IMR-90 (cell line): ENCODE results near the gene ADORA2A. TPM values are rescaled to one million over a fixed set of nuclear protein-coding genes. Genes with fewer than 3 reads are reported as not detected.

Experiments used
- ATAC-seq: fragments of 200-7000 bp; cut with Tn5 transposase; 2 replicates; pipeline ENCODE4 v1.9.1; 2020; ENCODE audit warnings: low read depth, mild to moderate bottlenecking, moderate library complexity
- BruUV-seq: library from RNA; stranded (reverse); fragments of 400-500 nt; replicated peaks from 2 replicates; lab custom pipeline; 2021; lab: Mats Ljungman, UMichigan
- CTCF ChIA-PET: fragments of 300-600 bp; formaldehyde crosslinking; extraction: SDS; loops from one replicate; lab custom pipeline; 2021; ENCODE audit warnings: antibody characterized with exemption; lab: Yijun Ruan, JAX
- POLR2A ChIA-PET: fragments of 300-600 bp; sonication (Branson Sonifier 250); formaldehyde crosslinking; loops from one replicate; lab custom pipeline; 2022; ENCODE audit warnings: antibody characterized with exemption; ENCODE audit not compliant: unreplicated experiment; lab: Charles Lee
- DNase-seq: peaks from one replicate; pipeline ENCODE4 v3.0.0; 2013
- H2AFZ ChIP-seq: replicated peaks from 2 replicates; pipeline ENCODE3; 2013; ENCODE audit warnings: low read length, mild to moderate bottlenecking; ENCODE audit not compliant: poor library complexity
- H2AK5ac ChIP-seq: 2 replicates; pipeline ENCODE4 v1.6.1; 2013; ENCODE audit warnings: low read depth, low read length, inconsistent platforms
- H2AK9ac ChIP-seq: replicated peaks from 2 replicates; pipeline ENCODE3; 2013; ENCODE audit warnings: mild to moderate bottlenecking, low read depth, low read length, moderate library complexity; ENCODE audit not compliant: poor library complexity
- H2BK120ac ChIP-seq: 2 replicates; pipeline ENCODE4 v1.6.1; 2013; ENCODE audit warnings: low read depth, low read length, inconsistent platforms
- H2BK15ac ChIP-seq: 3 replicates; pipeline ENCODE4 v1.6.1; 2013; ENCODE audit warnings: low read depth, low read length, inconsistent platforms
- H2BK20ac ChIP-seq: 2 replicates; pipeline ENCODE4 v1.6.1; 2013; ENCODE audit warnings: low read depth, mild to moderate bottlenecking, inconsistent platforms, low read length, moderate library complexity
- H2BK5ac ChIP-seq: 2 replicates; pipeline ENCODE4 v1.6.1; 2013; ENCODE audit warnings: mild to moderate bottlenecking, low read depth, low read length, inconsistent platforms; ENCODE audit not compliant: poor library complexity, severe bottlenecking
- H3K14ac ChIP-seq: replicated peaks from 2 replicates; pipeline ENCODE4 v1.6.1; 2013; ENCODE audit warnings: low read depth, low read length, inconsistent platforms
- H3K18ac ChIP-seq: 2 replicates; pipeline ENCODE4 v1.6.1; 2013; ENCODE audit warnings: low read depth, low read length, control low read depth
- H3K23ac ChIP-seq: 2 replicates; pipeline ENCODE4 v1.6.1; 2013; ENCODE audit warnings: low read depth, low read length, inconsistent platforms
- H3K27ac ChIP-seq: 2 replicates; pipeline ENCODE4 v1.5.1; 2013; ENCODE audit warnings: mild to moderate bottlenecking, control low read depth, low read length; ENCODE audit not compliant: insufficient read depth
- H3K27me3 ChIP-seq: 2 replicates; pipeline ENCODE4 v1.6.1; 2013; ENCODE audit warnings: low read length; ENCODE audit not compliant: control insufficient read depth, insufficient read depth
- H3K36me3 ChIP-seq: 2 replicates; pipeline ENCODE4 v1.6.1; 2013; ENCODE audit warnings: low read length, mixed read lengths; ENCODE audit not compliant: control insufficient read depth, insufficient read depth
- H3K4ac ChIP-seq: 2 replicates; pipeline ENCODE4 v1.6.1; 2013; ENCODE audit warnings: low read depth, low read length, inconsistent platforms
- H3K4me1 ChIP-seq: 2 replicates; pipeline ENCODE4 v1.6.1; 2013; ENCODE audit warnings: low read length, mixed read lengths; ENCODE audit not compliant: control insufficient read depth, insufficient read depth
- H3K4me2 ChIP-seq: 2 replicates; pipeline ENCODE4 v1.6.1; 2013; ENCODE audit warnings: low read depth, mild to moderate bottlenecking, control low read depth, low read length, moderate library complexity
- H3K4me3 ChIP-seq: 2 replicates; pipeline ENCODE4 v1.5.1; 2013; ENCODE audit warnings: low read depth, mild to moderate bottlenecking, control low read depth, low read length, moderate library complexity; ENCODE audit not compliant: insufficient read depth
- H3K56ac ChIP-seq: 2 replicates; pipeline ENCODE4 v1.6.1; 2013; ENCODE audit warnings: low read length, inconsistent platforms; ENCODE audit not compliant: insufficient read depth; ENCODE audit errors: extremely low read depth
- H3K79me1 ChIP-seq, 2 experiments: 2 replicates each; pipeline ENCODE4 v1.6.1; 2013; ENCODE audit warnings: low read length in 2 of 2, inconsistent platforms in 1 of 2, low read depth in 1 of 2
- H3K9ac ChIP-seq: 2 replicates; pipeline ENCODE4 v1.6.1; 2013; ENCODE audit warnings: low read depth, low read length, control low read depth
- H3K9me1 ChIP-seq: 2 replicates; pipeline ENCODE4 v1.6.1; 2013; ENCODE audit warnings: low read length, inconsistent platforms; ENCODE audit not compliant: insufficient read depth
- H3K9me3 ChIP-seq: 2 replicates; pipeline ENCODE4 v1.6.1; 2013; ENCODE audit warnings: low read length; ENCODE audit not compliant: control insufficient read depth, insufficient read depth
- H4K20me1 ChIP-seq: 2 replicates; pipeline ENCODE4 v1.6.1; 2013; ENCODE audit warnings: low read length, inconsistent platforms; ENCODE audit not compliant: insufficient read depth
- H4K5ac ChIP-seq: 2 replicates; pipeline ENCODE4 v1.6.1; 2013; ENCODE audit warnings: mild to moderate bottlenecking, low read depth, low read length, control low read depth
- H4K8ac ChIP-seq, 2 experiments: 2 replicates each; pipeline ENCODE4 v1.6.1; 2013; ENCODE audit warnings: low read depth in 2 of 2, low read length in 2 of 2, control low read depth in 1 of 2, inconsistent platforms in 1 of 2
- H4K91ac ChIP-seq: 2 replicates; pipeline ENCODE4 v1.6.1; 2013; ENCODE audit warnings: low read depth, low read length, inconsistent platforms; ENCODE audit not compliant: insufficient read depth
- MAFK ChIP-seq: IDR thresholded peaks from 2 replicates; pipeline ENCODE4 v1.6.1; 2012; ENCODE audit warnings: low read depth, low read length, improper control_type of control experiment
- POLR2A ChIP-seq: IDR thresholded peaks from 2 replicates; pipeline ENCODE4 v1.6.1; 2012; ENCODE audit warnings: mild to moderate bottlenecking, low read depth, low read length
- RAD21 ChIP-seq: IDR thresholded peaks from 2 replicates; pipeline ENCODE4 v1.6.1; 2012; ENCODE audit warnings: low read length, improper control_type of control experiment
- WGBS, 2 experiments: methylation state at CpG; one replicate each; pipeline versions ENCODE4 v1.1.5 to v1.1.7; 2013; ENCODE audit warnings: missing lambda C conversion rate in 2 of 2; ENCODE audit not compliant: insufficient read length in 1 of 2; ENCODE audit errors: extremely low coverage in 2 of 2; 5-methylcytosine and 5-hydroxymethylcytosine counted together
- dilution Hi-C: fragments of 300-500 bp; cut with HindIII; formaldehyde crosslinking; loops from one replicate; pipeline ENCODE4 v1.14.3; 2018; ENCODE audit warnings: low sequenced_read_pairs; ENCODE audit not compliant: unreplicated experiment
- in situ Hi-C: fragments of 300-500 bp; cut with MboI; formaldehyde crosslinking; loops from 3 replicates; pipeline ENCODE4 v1.14.3; 2019; ENCODE audit warnings: low sequenced_read_pairs, inconsistent platforms, mixed read lengths
- intact Hi-C: fragments of 100-400 bp; cut with micrococcal nuclease; formaldehyde crosslinking; loops from 2 replicates; pipeline ENCODE4 v1.10.0; 2022
- polyA plus RNA-seq, 3 experiments: library from polyadenylated mRNA; depleted of rRNA; stranded (reverse); fragments of >200 nt; gene quantifications; 2 replicates each; pipeline ENCODE4 v1.2.3, GENCODE V29; 2012; ENCODE audit warnings: low replicate concordance in 1 of 3
- total RNA-seq: library from RNA; depleted of rRNA; stranded (reverse); fragments of >200 nt; gene quantifications from 2 replicates; pipeline ENCODE4 v1.2.3, GENCODE V29; 2012

Gene ADORA2A
- total and polyA plus RNA-seq, 2 of the 4 experiments (the other 2 are of a cell fraction): 0.36 to 1.1 TPM

DNA sequence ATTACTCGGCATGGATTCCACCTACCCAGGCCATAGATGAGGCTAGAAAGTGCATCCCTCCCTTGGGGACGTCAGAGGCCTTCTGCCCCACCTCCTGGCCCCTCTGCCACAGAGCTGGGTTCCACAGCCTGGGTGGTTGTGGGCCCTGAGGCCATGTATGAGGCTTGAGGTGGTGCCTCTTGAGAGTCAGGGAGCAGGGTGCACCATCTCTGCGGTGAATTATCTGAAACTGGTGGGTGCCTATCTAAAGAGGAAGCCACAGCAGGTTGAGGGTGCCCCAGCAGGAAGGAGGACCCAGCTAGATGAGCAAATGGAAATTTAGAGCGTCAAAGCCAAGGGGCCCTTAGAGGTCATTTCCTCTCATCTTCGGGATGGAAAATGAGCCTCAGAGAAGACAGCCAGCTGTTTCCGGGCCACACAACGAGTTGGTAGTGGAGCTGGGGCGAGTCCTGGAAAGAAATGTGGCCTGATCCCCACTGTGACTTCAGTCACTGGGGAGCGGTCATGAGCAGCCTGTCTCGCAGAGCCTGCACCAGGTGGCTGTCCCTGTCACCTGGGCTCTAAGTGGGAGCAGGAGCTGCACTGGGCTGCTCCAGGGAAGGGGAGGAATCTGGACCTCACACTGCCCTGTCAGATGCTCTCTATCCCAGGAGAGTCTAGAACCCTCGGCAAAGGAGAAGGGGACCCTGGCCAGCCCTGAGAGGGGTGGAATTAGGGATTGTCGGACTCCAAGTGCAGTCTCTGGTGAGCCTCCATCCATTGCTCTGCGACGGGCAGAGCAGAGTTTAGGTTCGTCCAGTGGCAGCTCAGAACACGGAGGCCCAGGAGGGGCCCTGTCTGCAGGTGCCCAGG lies 7.3 kb downstream of the ADORA2A start:
- Histone ChIP-seq H4K91ac (no peak overlapping the region), H3K18ac (no peak overlapping the region), H3K27me3 (peaks cover under 1% of the 10 kb centered on the region; the same call in 1 of the 2 replicates), H3K56ac (no peak overlapping the region), H3K79me1 (no peaks in the 10 kb centered on the region), H2BK120ac (no peak overlapping the region), H3K9me3 (no peaks in the 10 kb centered on the region), H2BK5ac (no peak overlapping the region), H3K4me3 (no peak overlapping the region), H4K8ac (0 out of 4 replicates have a peak overlapping the region, but pooled peaks of 1 of the 2 experiments have one; percentile 16), H2AK9ac (peak overlapping the region; percentile 79), H3K36me3 (no peaks in the 10 kb centered on the region), H3K4me1 (peaks cover 12% of the 10 kb centered on the region), H3K9me1 (peaks cover 2% of the 10 kb centered on the region), H2BK20ac (no peak overlapping the region), H3K14ac (peak overlapping the region; percentile 46; the same call in 1 of the 2 replicates), H3K27ac (no peak overlapping the region), H4K20me1 (no peaks in the 10 kb centered on the region; the same call in 1 of the 2 replicates), H4K5ac (no peak overlapping the region), H3K4ac (no peak overlapping the region), H3K23ac (no peak overlapping the region), H3K4me2 (no peak overlapping the region), H2AK5ac (peak overlapping the region; percentile 13; the same call in 1 of the 2 replicates), H2BK15ac (no peak overlapping the region), H2AFZ (peak overlapping the region; percentile 24), H3K9ac (no peak overlapping the region)
- intact Hi-C loops: no loop called here
- ATAC-seq: no peak
- no TSS peak for BruUV-seq
- CTCF ChIA-PET: no interaction called here
- no peak for TF ChIP-seq RAD21
- TF ChIP-seq MAFK: no peak
- no peak for TF ChIP-seq POLR2A
- in situ Hi-C loops: no loop called here
- 61% methylated on average over 6 of the region's 16 CpGs; no CpG with 5 or more reads in 1 of the 2 experiments for whole genome bisulfite sequencing, 2 experiments
- no peak for DNase-seq
- POLR2A ChIA-PET: no interaction called here
- dilution Hi-C loops: no loop called here
